HL-60 (cell line): ENCODE data around the gene SPATA9.

Source experiments
- CTCF ChIP-seq: IDR thresholded peaks from one replicate; pipeline ENCODE4 v1.5.1; 2011; ENCODE audit warnings: low read length, control low read depth, inconsistent platforms; ENCODE audit not compliant: insufficient read depth
- GABPA ChIP-seq: IDR thresholded peaks from 2 replicates; pipeline ENCODE4 v1.6.1; 2012; ENCODE audit warnings: low read depth
- POLR2AphosphoS5 ChIP-seq: IDR thresholded peaks from 2 replicates; pipeline ENCODE4 v1.6.1; 2012; ENCODE audit warnings: low read depth
- REST ChIP-seq: IDR thresholded peaks from 2 replicates; pipeline ENCODE4 v1.6.1; 2012; ENCODE audit warnings: low read depth; ENCODE audit not compliant: insufficient replicate concordance
- SPI1 ChIP-seq: IDR thresholded peaks from 2 replicates; pipeline ENCODE4 v1.6.1; 2012; ENCODE audit warnings: low read depth, mild to moderate bottlenecking, borderline replicate concordance

- no peak for TF ChIP-seq REST
- TF ChIP-seq CTCF: no peak
- no peak for TF ChIP-seq POLR2AphosphoS5
- no peak for TF ChIP-seq GABPA
- no peak for TF ChIP-seq SPI1
These were observed 9.7 kb downstream of the SPATA9 start for GRCh38 chr5:95673081-95673480.
